ENCODE data around the gene LRRN4.
"Not testable (repeated sequence)": the region's sequence is repeated elsewhere in the genome, so short reads cannot be mapped to it uniquely, and the experiment has no call there.

The LRRN4 gene

DNA sequence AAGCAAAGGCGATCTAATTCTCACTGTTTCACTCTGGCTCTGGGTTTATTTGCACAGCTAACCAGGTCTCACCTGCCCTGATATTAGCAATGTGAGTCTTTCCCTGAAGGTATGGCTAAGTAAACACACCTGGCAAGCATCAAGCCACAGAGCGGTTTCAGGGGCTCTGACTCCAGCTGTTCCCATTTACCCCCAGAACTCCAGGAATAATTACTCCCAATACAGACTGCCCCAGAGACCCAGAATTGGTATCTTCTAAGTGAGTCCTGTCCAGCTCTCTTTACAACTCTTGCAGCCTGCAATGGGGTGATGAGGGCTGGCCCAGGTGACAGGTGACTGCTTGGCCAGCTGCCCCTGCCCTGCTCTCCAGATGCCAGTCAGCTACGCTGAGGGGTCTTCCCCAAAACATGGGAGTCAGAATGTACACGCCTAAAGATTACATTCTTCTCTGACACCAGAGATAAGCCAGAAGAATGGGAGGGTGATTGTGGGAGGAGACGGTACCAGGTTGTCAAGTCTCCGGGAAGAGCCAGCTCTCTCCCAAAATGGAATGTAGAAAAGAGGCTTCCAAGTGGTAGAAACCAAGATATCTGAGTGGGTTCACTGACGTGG is 4.9 kb upstream of the LRRN4 start:
- DNase-seq (ENCODE audit: low read depth in 2 of 2) = no peak

DNA sequence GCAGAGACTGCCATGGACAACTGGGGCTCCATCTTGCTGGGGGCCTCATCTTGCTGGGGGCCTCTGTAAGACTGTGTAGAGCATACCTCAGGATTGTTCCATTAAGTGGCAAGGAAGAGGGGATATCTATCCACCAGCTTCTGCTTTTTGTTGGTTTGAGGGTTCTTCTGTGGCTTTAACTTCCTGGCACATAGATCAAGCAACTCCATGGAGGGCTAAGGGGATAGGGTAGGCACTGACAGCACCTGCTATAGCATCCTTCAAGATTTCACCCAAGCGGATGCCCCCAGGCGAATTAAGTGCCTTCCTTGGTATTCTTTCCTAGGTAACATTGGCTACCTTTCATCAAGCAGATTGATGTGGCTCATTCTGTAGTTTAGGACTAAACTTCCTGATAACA is 3.8 kb upstream of the LRRN4 start:
- DNase-seq (ENCODE audit: low read depth in 2 of 2) = no peak

DNA sequence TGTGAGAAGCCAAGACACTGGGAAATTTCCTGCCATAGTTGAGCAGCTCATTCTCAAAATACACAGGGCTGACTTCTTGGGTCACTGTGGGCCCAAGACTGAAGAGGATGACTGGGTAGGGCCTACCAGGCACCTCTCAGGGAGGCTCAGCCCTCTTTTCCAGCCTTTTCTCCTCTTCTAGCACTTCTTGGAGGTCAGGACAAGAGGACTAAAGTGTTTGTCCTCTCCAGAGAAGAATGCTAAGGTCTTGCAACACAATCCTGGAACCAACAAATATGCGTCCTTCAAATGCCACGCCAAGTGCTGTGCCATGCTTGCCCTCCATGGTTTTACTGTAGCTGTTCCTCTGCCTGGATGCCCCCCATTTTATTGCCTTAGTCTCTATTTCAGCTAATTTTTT is 3.3 kb upstream of the LRRN4 start:
- no peak for DNase-seq (ENCODE audit: low read depth in 2 of 2)

DNA sequence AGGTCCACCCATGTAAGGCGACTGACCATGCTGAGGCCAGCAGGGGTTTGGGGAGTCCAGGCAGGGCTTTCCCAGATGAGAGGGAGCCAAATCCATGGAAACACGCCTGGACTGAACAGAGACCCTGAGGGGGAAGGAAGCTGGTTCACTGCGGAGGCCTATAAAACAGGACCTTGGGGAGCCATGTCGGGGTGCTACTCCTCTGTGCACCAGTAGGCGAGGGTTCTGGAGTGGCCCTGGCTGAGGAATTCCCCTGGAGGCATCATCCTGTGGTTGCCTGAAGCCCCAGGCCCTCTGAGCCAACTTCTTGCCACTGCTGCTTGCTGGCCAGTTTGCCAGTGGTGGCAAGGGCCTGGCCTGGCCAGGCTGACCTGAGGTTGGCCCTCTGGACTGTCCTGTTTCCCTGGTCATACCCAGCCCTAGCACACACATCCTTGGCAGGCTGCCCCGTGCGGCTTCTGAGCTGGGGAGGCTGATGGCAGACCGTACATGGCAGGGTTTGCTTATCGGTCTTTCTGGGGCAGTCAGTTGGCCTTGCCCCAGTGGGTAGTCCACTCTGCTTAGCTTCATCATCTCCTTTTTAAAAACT is 2.2 kb upstream of the LRRN4 start:
- no peak for DNase-seq (ENCODE audit: low read depth in 2 of 2)

DNA sequence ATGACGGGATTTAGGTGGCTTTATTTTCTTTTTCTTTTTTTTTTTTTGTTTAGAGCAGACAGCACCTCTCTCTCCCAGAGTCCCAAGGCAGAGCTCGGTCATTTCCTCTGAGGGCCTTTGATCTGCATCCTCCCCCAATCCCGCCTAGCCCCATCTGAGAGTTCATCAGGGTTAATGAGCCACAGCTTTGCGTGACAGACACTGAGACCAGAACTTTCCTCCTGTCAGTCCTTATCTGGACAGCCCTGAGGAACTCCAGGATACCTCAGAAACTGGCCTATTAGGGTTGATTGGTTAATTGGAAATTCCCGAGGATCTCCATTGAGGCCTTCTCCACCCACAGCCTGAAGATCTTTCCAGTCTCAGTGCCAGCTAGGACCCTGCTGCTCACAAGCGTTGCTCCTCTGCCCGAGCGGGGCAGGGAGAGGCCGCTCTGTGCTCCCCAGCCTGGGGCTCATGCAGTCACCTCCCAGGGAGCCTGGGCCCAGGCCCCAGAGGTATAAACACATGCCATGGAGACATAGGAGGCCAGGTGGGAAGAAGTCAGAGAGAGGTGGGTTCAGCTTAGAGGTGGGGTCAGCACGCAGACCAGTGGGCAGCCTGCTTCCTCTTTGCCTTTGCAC is 1.4 kb upstream of the LRRN4 start:
- DNase-seq (ENCODE audit: low read depth in 2 of 2) = no peak

DNA sequence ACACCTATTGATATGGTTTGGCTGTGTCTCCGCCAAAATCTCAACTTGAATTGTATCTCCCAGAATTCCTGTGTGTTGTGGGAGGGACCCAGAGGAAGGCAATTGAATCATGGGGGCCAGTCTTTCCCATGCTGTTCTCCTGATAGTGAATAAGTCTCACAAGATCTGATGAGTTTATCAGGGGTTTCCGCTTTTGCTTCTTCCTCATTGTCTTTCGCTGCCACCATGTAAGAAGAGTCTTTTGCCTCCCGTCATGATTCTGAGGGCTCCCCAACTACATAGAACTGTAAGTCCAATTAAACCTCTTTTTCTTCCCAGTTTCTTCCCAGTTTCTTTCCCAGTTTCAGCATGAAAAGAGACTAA is 810 bp upstream of the LRRN4 start:
- DNase-seq (ENCODE audit: low read depth in 2 of 2) = not testable (repeated sequence)

DNA sequence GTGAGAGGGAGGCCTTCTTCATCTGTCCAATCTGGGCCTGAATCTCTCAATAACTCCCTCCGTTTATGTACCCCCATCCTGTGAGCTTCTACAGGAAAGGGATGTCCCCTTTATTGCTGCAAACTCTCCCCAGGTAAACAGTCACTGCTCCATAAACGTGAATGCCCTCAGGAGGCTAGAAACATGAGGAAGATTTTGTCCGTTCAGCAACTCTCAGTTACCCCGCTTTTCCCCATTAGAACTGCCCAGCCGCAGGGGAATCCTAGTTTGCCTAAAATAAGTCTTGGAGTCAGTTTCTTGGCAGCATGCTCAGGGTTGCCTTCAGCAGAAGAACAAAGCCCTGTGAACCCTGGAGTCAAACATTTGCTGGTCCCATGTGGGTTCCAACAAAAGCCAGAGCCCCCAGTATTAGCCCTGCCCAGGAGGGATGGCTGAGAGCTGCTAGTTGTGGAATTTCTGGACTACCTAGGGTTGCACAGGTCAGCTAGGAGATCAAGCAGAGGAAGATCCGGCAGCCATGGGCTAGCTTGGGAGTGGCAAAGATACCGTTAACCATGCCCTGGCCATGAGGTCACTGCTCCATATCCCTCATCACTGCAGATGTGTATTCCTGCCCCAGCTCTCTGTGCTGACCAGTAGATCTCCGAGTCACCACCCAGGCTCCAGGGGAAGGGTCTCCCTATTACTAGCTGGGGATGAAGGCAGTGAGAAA is 640 bp downstream of the LRRN4 start:
- no peak for DNase-seq (ENCODE audit: low read depth in 2 of 2)

DNA sequence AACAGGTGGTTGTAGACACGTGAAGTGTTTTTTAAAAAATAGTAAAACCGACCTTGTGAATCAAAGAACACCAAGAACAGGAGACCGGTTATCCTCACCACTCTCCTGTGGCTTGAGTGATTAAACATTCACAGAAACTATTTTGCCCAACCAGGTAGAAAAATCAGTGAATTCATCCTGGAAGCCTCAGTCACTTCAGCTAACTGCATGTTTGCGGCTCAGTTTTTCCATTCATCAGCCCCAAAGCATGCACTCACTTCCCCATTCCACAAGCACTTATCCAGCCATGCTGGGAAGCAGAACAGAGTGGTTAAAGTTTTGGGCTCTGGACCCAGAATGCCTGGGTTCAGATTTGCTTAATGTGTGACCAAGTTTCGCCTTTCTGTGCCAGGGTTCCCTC is 2.4 kb downstream of the LRRN4 start:
- no peak for DNase-seq (ENCODE audit: low read depth in 2 of 2)

DNA sequence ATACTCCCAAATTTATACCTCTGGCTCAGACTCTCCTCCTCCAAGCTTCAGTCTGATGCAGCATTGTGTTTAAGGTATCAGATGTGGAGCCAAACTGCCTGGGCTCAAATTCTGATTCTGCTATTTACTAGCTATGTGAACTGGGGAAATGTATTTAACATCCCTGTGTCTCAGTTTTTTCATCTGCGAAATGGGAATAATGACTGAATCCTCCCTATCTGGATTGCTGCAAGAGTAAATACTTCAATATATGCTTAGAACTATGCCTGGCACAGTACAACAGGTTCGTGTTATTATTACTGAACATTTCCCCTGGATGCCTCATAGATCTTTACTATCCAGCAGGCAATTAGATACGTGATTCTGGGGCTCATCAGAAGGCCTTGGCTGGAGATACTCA is 5.5 kb downstream of the LRRN4 start:
- no peak for DNase-seq (ENCODE audit: low read depth in 2 of 2)

DNA sequence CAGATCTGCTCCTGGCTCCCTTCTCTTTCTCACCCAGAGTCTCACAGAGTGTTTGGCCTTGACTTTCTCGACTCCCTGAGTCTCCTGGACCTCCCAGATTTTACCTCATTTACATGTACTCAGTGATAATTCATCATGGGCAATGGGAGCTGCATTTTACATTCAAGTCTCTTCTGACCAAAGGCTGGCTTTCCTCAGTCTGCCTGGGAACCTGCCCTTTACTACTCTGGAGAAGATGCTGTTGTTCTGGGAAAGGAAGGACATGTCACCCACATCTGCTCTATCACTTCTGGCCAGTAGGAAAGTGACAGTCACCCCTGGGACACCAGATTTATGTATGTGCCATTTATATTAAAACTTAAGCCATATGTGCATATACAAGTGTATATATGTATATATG is 7.4 kb downstream of the LRRN4 start:
- no peak for DNase-seq (ENCODE audit: low read depth in 2 of 2)

DNA sequence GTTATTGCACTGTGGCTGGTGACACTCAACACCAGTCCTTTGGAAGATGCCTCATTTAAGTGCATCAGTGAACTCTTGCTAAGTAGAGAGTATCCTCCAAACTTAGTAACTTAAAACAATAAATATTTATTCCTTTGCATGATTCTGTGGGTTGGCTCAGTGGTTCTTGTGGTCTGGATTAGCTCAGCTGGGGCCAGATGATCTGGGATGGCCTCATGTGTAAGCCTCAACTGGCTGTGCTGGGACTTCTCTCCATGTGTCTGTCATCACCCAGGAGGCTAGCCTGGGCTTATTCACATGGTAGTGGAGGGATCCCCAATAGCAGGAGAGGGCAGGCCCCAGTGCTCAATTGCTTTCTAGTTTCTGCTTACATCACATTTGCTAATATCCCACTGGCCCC is 8.3 kb downstream of the LRRN4 start:
- DNase-seq (ENCODE audit: low read depth in 2 of 2) = no peak

DNA sequence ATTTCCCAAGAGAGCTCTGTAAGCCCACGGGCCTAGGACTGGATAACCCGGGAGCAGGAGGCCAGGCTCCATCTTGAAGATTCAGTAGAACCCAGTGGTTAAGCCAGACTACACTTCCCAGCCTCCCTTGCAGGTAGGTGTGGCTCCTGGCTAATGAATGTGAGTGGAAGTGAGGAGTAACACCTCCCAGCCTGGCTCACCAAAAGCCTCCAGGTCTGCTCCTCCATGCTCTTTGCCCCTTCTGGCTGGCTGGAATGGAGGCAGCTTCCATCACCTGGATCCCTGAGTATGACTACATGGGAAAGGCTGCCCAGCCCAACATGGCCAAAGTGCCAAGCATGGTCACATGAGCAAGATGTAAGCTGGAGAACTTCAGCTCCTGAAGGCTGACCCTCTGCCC is 9.7 kb downstream of the LRRN4 start:
- no peak for DNase-seq (ENCODE audit: low read depth in 2 of 2)

DNA sequence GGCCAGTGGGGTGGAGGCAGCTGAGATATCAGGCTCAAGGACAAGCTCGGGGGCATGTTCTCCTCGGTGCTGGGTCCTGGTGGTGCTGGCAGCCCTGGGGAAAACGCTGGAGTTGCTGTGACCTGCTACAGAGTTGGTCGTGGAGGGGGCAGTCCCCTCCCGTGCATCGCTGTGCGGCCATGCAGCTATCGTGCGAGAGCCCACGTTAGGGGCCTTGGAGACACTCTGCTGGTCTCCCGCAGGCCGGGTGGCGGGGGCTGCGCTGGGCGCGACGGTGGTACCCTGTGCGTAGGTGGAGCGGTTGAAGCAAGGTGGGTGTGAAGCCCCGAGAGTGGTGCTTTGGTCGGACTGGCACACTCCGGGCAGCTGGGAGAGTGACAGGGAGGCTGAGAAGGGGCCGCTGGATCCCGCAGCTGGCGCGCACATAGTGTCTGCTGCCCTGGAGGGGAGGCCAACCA is 12.0 kb downstream of the LRRN4 start:
- DNase-seq (ENCODE audit: low read depth in 2 of 2) = no peak

DNA sequence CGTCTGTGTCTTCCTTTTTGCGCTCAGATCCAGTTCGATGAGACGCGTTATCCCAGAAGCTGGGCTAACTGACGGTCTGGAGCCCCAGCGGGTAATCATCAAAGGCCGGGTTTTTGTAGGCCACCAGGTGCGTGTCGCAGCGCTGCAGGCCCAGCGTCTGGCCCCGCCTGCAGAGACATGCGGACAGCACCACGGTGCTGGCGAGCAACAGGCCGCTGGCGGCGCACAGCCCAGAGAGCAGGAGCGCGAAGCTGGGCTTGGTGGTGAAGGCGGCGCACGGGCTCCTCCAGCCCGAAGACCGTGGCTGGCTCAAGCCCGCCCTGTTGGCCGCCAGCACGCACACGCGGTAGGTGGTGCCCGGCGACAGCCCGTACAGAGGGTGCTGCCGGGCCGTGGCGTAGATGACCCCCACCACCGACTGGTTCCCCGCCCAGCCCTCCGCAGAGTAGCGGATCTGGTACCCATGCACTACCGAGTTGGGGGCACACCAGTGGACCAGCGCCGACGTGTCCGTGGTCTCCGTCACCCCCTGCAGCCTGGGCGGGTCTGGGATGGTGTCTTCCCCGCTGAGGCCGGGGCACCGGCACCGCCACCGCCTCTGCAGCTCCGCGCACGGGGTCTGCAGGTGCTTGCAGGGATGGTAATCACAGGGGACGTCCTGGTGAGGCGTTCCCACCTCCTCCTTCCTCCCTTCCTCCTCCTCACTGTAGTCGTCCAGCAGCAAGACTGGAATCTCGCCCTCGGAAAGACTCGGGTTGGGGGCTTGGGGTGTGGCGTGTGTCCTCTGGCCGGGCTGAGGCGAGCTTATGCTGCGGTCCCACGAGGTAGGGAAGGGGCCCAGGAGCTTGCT is 12.7 kb downstream of the LRRN4 start:
- DNase-seq (ENCODE audit: low read depth in 2 of 2) = no peak

DNA sequence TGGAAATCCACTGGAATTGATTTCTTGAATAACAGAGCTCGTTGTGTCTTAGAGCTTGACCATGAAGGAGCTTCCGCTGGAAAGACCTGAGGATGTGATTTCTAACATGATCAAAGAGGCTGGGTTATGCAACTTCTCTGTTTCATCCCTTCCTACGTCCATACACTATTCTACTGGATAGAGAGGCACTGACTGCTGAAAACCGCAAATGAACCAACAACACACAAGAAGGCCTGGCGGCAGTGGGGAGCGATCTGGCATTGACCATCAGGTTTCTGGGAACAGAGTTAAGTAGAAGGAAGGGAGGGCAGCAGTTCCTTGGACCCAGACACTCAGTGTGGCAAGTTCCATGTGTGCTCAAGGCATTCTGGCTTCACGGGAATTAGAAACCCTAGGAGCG is 13.3 kb downstream of the LRRN4 start:
- DNase-seq (ENCODE audit: low read depth in 2 of 2) = no peak

DNA sequence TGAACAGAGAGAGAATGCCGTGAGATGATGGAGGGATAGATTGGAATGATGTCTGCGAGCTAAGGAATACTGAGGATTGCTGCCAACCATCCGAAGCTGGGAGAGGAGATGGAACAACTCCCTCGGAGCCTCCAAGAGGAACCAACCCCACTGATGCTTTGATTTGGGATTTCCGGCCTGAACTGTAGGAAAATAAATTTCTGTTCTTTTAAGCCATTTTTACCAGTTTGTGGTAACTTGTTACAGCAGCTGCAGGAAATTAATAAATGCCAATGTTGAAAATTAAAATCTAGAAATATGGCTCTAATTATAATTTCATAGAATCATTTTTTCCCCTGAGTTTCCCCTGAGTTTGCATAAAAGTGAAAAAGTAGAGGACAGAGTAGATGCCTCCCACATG is 14.1 kb downstream of the LRRN4 start:
- no peak for DNase-seq (ENCODE audit: low read depth in 2 of 2)

DNA sequence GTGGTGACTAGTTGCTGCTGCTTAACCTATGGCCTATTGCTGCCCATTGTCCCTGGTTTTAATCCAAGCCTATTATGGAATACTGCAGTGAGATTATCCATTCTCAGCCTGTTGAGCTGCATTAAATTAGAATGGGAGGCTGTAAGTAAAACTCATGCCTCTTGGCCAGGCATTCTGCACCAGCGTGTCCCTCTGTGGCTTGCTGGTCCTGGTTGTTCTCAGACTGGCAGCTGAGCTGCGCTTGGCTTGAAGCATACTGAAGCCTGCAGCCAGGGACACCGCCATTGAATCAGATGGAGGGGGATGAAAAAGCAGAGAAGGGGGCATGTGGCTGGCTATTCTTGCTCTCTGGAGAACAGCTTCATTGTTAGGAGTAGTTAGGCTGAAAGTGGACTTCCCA is 15.6 kb downstream of the LRRN4 start:
- DNase-seq (ENCODE audit: low read depth in 2 of 2) = no peak

DNA sequence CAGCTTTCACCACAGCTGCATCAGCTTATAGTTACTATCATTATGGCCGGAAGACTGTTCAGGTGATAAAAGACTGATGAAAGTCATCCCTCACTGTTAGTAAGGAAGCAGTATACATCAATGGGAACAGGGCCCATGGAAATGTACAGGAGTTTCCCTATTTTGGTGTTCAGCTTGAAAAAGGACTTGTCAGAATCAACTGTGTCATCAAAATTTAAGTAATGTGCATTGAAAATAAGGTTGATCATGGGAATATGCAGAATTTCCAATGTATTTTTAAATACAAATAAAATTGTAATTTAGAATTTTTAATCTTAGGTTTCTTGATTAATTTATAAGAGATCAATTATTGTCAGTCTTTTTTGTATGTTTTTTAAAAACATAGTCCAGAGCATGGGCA is 16.8 kb downstream of the LRRN4 start:
- DNase-seq (ENCODE audit: low read depth in 2 of 2) = no peak

DNA sequence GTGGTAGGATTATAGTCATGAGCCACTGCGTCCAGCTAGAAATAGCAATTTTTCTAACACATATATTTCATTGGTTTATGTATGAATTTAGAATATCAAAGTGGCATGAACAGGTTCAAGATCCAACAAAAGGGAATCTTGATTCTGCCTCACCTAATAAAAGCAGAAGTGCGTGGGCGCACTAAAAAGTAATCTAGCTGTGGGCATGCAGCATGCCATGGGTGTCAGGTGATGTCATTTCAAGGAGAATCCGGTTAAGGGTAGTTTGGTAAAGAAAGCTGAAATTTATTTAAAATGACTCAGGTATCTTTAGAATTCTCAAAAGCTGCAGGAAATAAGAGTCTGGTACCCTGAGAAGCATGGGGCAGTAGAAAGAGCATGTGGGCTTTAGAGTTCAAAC is 17.6 kb downstream of the LRRN4 start:
- no peak for DNase-seq (ENCODE audit: low read depth in 2 of 2)

DNA sequence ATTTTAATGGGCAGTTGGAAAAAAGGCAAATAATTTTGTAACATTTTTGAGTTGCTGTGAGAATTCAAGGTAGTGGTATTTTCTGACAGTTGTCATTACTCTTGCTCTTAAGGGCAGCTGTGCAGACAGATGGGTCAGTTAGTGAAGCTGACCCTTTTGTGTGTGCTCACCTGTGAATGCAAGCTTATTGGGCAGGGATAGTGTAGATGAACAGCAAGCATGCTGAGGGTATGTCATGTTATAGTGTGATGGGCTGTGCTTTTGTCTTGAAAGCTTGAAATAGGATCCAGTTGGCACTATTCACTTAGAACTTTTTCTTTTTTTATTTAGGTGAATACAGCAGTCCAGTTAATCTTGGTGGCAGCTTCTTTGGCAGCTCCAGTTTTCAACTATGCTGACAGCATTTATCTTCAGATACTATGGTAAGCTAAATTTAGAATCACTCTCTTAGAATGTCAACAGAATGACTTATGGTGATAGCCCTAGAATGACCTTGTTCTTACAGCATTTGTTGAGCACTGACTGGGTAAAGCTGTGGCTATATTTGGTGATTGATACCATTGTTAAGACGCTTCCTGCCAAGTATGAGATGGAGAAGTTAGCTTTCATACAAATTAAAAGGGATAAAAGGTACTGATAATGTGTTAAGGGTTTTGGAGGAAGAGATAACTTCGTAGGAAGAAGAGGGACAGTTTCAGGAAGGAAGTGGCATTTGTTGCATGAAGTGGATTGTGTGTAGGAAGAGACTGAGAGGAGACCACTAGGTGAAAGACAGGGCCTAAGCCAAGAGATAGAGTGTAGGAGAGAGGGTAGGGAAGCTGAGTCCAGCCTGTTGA is 19.5 kb downstream of the LRRN4 start:
- DNase-seq (ENCODE audit: low read depth in 2 of 2) = no peak

DNA sequence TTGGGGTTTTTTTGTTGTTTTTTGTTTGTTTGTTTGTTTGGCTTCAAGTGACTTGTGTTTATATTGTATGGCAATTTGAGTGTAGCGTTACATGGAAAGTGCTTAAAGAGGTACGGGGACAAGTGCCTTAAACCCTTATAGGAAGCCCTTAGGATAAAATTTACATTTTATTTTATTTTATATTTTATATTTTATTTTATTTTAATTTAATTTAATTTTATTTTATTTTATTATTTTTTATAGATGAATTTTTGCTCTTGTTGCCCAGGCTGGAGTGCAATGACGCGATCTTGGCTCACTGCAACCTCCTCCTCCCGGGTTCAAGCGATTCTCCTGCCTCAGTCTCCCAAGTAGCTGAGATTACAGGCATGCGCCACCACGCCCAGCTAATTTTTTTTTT is 21.0 kb downstream of the LRRN4 start:
- not testable (repeated sequence) for DNase-seq (ENCODE audit: low read depth in 2 of 2)

All from stimulated activated CD4-positive, alpha-beta T cell treated with anti-CD3 and anti-CD28 coated beads, Interleukin-12 subunit alpha, Interleukin-12 subunit beta, amount 100 ng/mL, for 24 hours (primary cell).